Right ventricle myocardium inferior (tissue), 1 donor: ENCODE data around the gene KCNQ1OT1. TPM values are rescaled to one million over a fixed set of nuclear protein-coding genes. Genes with fewer than 3 reads are reported as not detected.

Experiments
- ATAC-seq: fragments of 200-7000 bp; cut with Tn5 transposase; one replicate; pipeline ENCODE4 v1.9.1; 2020; ENCODE audit warnings: mild to moderate bottlenecking, moderate library complexity
- DNase-seq: peaks from one replicate; pipeline ENCODE4 v3.0.0; 2021; ENCODE audit errors: missing footprints
- intact Hi-C: fragments of 100-400 bp; cut with DNase I; formaldehyde crosslinking; loops from one replicate; pipeline ENCODE4 v1.11.0; 2022
- total RNA-seq: library from RNA; stranded (reverse); fragmentation: NEBNext Ultra II Directional; extraction: Animal tissue kit (Norgen Biotek cat#: 25700); gene quantifications from one replicate; pipeline ENCODE4 v1.2.1, GENCODE V29; 2021
- donor health status: DM: no; HTN: yes; CAD: no; lungs with severe emphysema.

Gene KCNQ1OT1
- total RNA-seq, 1 donor from 2014 or later = 0.32 TPM

- ATAC-seq (peak; percentile 18), DNase-seq (peak; percentile 53)
- intact Hi-C loops = no loop called here
These were observed 9.0 kb upstream of the KCNQ1OT1 start for GRCh38 chr11:2708757-2709281.

- DNase-seq (peak; percentile 73), ATAC-seq (peak; percentile 49)
- intact Hi-C loops = no loop called here
These were observed 8.4 kb upstream of the KCNQ1OT1 start for GRCh38 chr11:2708151-2708581.

GRCh38 chr11:2707736-2708135 lies 7.9 kb upstream of the KCNQ1OT1 start:
- DNase-seq = peak; percentile 63
- ATAC-seq = no peak
- intact Hi-C loops = no loop called here

GRCh38 chr11:2706321-2706720 lies 6.5 kb upstream of the KCNQ1OT1 start:
- DNase-seq (no peak), ATAC-seq (no peak)
- intact Hi-C loops = no loop called here

GRCh38 chr11:2704896-2705606 lies 5.3 kb upstream of the KCNQ1OT1 start:
- ATAC-seq = no peak
- intact Hi-C loops = no loop called here
- no peak for DNase-seq

GRCh38 chr11:2704356-2704755 lies 4.6 kb upstream of the KCNQ1OT1 start:
- intact Hi-C loops = no loop called here
- no peak for ATAC-seq
- no peak for DNase-seq

GRCh38 chr11:2703363-2704141 lies 3.8 kb upstream of the KCNQ1OT1 start:
- intact Hi-C loops = no loop called here
- ATAC-seq (no peak), DNase-seq (no peak)

GRCh38 chr11:2702771-2703362 lies 3.1 kb upstream of the KCNQ1OT1 start:
- DNase-seq = no peak
- ATAC-seq = no peak
- intact Hi-C loops = no loop called here

- no peak for ATAC-seq
- intact Hi-C loops = no loop called here
- DNase-seq = no peak
These were observed 2.2 kb upstream of the KCNQ1OT1 start for GRCh38 chr11:2701898-2702434.

GRCh38 chr11:2701230-2701629 lies 1.4 kb upstream of the KCNQ1OT1 start:
- no peak for ATAC-seq
- no peak for DNase-seq
- intact Hi-C loops = no loop called here

GRCh38 chr11:2700415-2701211 lies 819 bp upstream of the KCNQ1OT1 start:
- DNase-seq = peak; percentile 84
- intact Hi-C loops = no loop called here
- ATAC-seq = peak; percentile 71

- DNase-seq (no peak), ATAC-seq (peak; percentile 5)
- intact Hi-C loops = loop anchor here (5.0 kb wide), 1 partner anchor 188 kb away; the partner anchor contains the start of gene CDKN1C
These were observed 636 bp downstream of the KCNQ1OT1 start for GRCh38 chr11:2699185-2699530.

GRCh38 chr11:2698386-2699184 lies 1.2 kb downstream of the KCNQ1OT1 start:
- ATAC-seq (no peak), DNase-seq (no peak)
- intact Hi-C loops = loop anchor here (5.0 kb wide), 1 partner anchor 189 kb away; the partner anchor contains the start of gene CDKN1C

- ATAC-seq (no peak), DNase-seq (no peak)
- intact Hi-C loops = loop anchor here (5.0 kb wide), 1 partner anchor 189 kb away; the partner anchor contains the start of gene CDKN1C
These were observed 1.9 kb downstream of the KCNQ1OT1 start for GRCh38 chr11:2697866-2698265.

- ATAC-seq = no peak
- intact Hi-C loops = loop anchor here (5.0 kb wide), 1 partner anchor 191 kb away; the partner anchor contains the start of gene CDKN1C
- no peak for DNase-seq
These were observed 3.3 kb downstream of the KCNQ1OT1 start for GRCh38 chr11:2696455-2696854.

- no peak for DNase-seq
- ATAC-seq = no peak
- intact Hi-C loops = loop anchor here (5.0 kb wide), 1 partner anchor 192 kb away; the partner anchor contains the start of gene CDKN1C
These were observed 4.5 kb downstream of the KCNQ1OT1 start for GRCh38 chr11:2694995-2695939.
